ENCODE results near the gene RIMBP2. TPM values are rescaled to one million over a fixed set of nuclear protein-coding genes. Genes with fewer than 3 reads are reported as not detected.

The RIMBP2 gene
- total and polyA plus RNA-seq, 8 donors, result 0.42 to 19.0 (median 16.1) TPM

DNA sequence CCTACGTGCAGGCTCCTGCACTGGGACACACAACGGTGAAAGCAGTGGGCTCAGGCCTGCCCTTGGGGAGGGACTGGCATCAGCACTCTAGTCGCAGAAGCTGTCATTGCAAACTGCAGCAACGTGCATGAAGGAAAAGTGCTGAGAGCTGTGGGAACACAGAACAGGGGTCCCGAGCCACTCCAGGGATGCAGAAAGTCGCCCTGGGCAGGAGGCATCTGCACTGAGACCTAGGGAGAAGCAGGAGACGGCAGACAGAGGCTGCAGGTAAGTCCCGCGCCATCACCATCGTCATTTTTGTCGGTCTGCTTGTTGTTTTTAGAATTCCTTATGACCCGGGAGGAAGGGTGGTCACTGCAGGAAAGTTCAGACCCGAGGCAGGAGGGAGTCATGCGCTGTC, 21.6 kb upstream of the RIMBP2 start:
- H3K27me3 ChIP-seq, result peaks cover 0 to 49% of the 10 kb centered on the region in 2 donors
- ATAC-seq (no peak), DNase-seq (no peak)
- H3K36me3 ChIP-seq, result no peaks in the 10 kb centered on the region
- TF ChIP-seq, protein P1, sequence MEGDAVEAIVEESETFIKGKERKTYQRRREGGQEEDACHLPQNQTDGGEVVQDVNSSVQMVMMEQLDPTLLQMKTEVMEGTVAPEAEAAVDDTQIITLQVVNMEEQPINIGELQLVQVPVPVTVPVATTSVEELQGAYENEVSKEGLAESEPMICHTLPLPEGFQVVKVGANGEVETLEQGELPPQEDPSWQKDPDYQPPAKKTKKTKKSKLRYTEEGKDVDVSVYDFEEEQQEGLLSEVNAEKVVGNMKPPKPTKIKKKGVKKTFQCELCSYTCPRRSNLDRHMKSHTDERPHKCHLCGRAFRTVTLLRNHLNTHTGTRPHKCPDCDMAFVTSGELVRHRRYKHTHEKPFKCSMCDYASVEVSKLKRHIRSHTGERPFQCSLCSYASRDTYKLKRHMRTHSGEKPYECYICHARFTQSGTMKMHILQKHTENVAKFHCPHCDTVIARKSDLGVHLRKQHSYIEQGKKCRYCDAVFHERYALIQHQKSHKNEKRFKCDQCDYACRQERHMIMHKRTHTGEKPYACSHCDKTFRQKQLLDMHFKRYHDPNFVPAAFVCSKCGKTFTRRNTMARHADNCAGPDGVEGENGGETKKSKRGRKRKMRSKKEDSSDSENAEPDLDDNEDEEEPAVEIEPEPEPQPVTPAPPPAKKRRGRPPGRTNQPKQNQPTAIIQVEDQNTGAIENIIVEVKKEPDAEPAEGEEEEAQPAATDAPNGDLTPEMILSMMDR (IDR thresholded peaks at IDR 0.05), result no peak
- no peak overlapping the region for H3K4me3 ChIP-seq
- no peaks in the 10 kb centered on the region for H3K9me3 ChIP-seq
- intact Hi-C loops (cut with DNase I), result no loop called here
- no peak overlapping the region for H3K27ac ChIP-seq
- H3K4me1 ChIP-seq, result no peaks in the 10 kb centered on the region

DNA sequence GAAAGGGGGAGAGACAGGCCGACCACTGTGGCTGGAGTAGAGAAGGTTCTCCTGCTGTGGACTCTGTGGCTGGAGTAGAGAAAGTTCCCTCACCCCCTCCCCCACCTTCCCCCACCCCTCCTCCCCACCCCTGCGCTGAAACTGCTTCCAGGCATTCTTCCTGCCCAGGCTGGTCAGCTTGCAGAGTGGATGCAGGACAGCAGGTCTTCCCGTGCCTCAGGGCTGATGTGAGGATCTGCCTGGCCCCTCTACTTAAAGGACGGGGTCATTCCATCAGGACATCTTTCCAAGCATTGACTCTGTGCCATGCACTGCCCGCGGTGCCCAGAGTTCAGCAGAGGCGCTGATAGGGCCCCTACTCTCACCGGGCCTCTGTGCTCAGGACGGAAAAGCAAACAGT, 13.2 kb upstream of the RIMBP2 start:
- H3K4me1 ChIP-seq, result no peaks in the 10 kb centered on the region
- H3K36me3 ChIP-seq, result no peaks in the 10 kb centered on the region
- peaks cover 0 to 28% of the 10 kb centered on the region in 2 donors for H3K27me3 ChIP-seq
- intact Hi-C loops (cut with DNase I), result no loop called here
- no peak overlapping the region for H3K27ac ChIP-seq
- ATAC-seq (no peak), DNase-seq (no peak)
- no peak overlapping the region for H3K4me3 ChIP-seq
- TF ChIP-seq, protein P1 (IDR thresholded peaks at IDR 0.05), result no peak
- H3K9me3 ChIP-seq, result peaks cover 0 to 18% of the 10 kb centered on the region in 2 donors

DNA sequence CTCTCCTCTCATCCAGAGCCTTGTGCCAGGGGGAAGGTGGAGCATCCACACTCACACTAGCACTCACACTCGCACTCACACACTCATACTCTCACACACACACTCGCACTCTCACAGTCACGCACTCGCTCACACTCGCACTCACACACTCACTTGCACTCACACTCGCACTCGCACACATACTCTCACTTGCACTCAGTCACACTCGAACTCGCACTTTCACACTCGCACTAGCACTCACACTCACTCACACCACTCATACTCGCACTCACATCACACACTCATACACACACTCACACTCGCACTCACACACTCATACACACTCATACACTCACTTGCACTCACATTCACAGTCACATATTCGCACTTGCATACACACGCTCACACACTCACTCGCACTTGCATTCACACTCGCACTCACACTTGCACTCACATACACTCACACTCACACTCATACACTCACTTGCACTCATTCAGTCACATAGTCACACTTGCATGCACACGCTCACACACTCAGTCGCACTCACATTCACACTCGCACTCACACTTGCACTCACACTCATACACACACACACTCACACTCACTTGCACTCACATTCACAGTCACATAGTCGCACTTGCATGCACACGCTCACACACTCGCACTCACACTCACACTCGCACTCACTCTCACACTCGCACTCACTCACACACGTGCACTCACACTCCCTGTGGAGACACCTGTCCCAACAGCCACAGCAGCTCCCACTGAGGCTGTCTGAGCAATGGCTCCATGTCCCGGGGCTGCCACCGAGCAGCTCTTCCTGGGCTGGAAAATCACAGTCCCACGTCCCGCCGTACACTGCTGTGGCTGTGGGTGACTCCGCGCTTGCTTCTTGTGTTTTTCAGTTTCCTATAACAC, 12.3 kb upstream of the RIMBP2 start:
- intact Hi-C loops (cut with DNase I), result no loop called here
- TF ChIP-seq, protein P1 (IDR thresholded peaks at IDR 0.05), result no peak
- Histone ChIP-seq H3K27me3 (peaks cover 0 to 22% of the 10 kb centered on the region in 2 donors), H3K4me3 (no peak overlapping the region), H3K27ac (no peak overlapping the region), H3K36me3 (no peaks in the 10 kb centered on the region), H3K9me3 (peaks cover 0 to 25% of the 10 kb centered on the region in 2 donors), H3K4me1 (no peaks in the 10 kb centered on the region)
- ATAC-seq (no peak), DNase-seq (no peak)

DNA sequence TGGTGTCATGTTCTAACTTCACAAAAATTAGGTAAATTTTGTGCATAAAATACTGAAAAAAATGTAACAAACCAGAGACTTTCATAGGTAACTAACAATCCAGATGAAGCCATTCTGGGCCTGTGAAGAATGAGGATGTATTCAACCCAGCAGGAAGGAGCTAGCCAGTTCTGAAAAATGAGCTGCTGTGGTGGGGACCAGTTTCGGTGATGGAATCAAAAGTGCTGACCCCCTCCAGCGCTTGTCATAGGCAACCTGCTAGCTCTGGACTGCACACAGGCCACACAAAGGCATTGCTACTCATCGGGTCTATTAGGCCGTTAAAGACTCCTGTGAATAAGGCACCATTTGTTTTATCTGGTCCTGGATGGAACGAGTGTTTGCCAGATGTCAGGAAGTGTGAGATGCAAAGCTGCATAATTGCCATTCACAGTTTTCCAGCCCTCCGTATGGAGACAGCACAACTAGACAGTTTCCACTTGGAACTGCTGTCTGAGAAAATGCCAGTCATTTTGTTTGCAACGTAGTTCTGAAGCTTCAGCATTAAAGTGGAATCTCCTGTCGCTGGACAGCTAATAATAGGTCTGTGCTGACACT, 3.3 kb upstream of the RIMBP2 start:
- DNase-seq, result no peak
- no peak for ATAC-seq
- H3K9me3 ChIP-seq, result peaks cover 0 to 22% of the 10 kb centered on the region in 2 donors
- H3K4me3 ChIP-seq, result no peak overlapping the region
- peaks cover 0 to 5% of the 10 kb centered on the region in 2 donors for H3K4me1 ChIP-seq
- peaks cover 12 to 56% of the 10 kb centered on the region in 2 donors for H3K27me3 ChIP-seq
- TF ChIP-seq, protein P1 (IDR thresholded peaks at IDR 0.05), result no peak
- intact Hi-C loops (cut with DNase I), result no loop called here
- no peak overlapping the region for H3K27ac ChIP-seq
- no peaks in the 10 kb centered on the region for H3K36me3 ChIP-seq

DNA sequence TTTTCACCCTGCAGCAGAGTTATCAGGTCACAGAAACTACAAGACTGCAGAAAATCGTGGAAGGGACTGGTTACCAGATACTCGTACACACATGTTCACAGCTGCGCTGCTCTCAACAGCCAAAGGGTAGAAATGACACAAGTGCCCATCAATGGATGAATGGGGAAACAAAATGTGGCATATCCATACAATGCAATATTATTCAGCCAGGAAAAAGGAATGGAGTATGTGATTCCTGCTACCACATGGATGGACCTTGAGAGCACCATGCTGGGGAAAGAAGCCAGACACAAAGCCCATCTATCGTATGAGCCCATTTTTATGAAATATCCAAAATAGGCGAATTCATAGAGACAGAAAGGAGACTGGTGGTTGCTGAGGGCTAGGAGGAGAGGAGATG, 1.7 kb upstream of the RIMBP2 start:
- H3K36me3 ChIP-seq, result no peaks in the 10 kb centered on the region
- TF ChIP-seq, protein P1 (IDR thresholded peaks at IDR 0.05), result no peak
- H3K9me3 ChIP-seq, result peaks cover 0 to 10% of the 10 kb centered on the region in 2 donors
- ATAC-seq (no peak), DNase-seq (no peak)
- intact Hi-C loops (cut with DNase I), result no loop called here
- H3K27ac ChIP-seq, result no peak overlapping the region
- no peak overlapping the region for H3K4me3 ChIP-seq
- peaks cover 16 to 72% of the 10 kb centered on the region in 2 donors for H3K27me3 ChIP-seq
- peaks cover 0 to 8% of the 10 kb centered on the region in 2 donors for H3K4me1 ChIP-seq
